T-cell (primary cell): Measurements from ENCODE around the gene STARD13. TPM values are rescaled to one million over a fixed set of nuclear protein-coding genes. Genes with fewer than 3 reads are reported as not detected.

Experiments
- ATAC-seq, 4 experiments: fragments of 200-7000 bp in 3 of 4; fragments of 150-1000 bp in 1 of 4; cut with Tn5 transposase; replicated peaks in 1 of 4; 1 replicate in 3 of 4; 2 replicates in 1 of 4; pipeline ENCODE4 v1.10.0; 2021; ENCODE audit warnings: moderate library complexity in 3 of 4, mild to moderate bottlenecking in 2 of 4, moderate number of reproducible peaks in 1 of 4
- CTCF ChIA-PET, 2 donors: fragments of 300-600 bp; sonication (Branson Sonifier 250); formaldehyde crosslinking; loops; one replicate each; lab custom pipeline; 2022; ENCODE audit warnings: antibody characterized with exemption in 2 of 2; lab: Charles Lee
- POLR2A ChIA-PET, 2 donors: fragments of 300-600 bp; sonication (Branson Sonifier 250); formaldehyde crosslinking; loops; one replicate each; lab custom pipeline; 2022; ENCODE audit warnings: antibody characterized with exemption in 2 of 2; lab: Charles Lee
- DNase-seq, 35 experiments: peaks; one replicate each; pipeline versions ENCODE4 v3.0.0 to v3.0.0-alpha.2; 2013 to 2023
- H3K27ac ChIP-seq: one replicate; pipeline ENCODE4 v1.5.1; 2013; ENCODE audit warnings: low read length
- H3K27me3 ChIP-seq, 2 experiments: replicated peaks in 1 of 2; 1 replicate in 1 of 2; 2 replicates in 1 of 2; pipeline versions ENCODE4 v1.6.1 to v1.7.0; 2013; ENCODE audit warnings: low read length in 1 of 2, mixed read lengths in 1 of 2; ENCODE audit not compliant: control insufficient read depth in 2 of 2, insufficient read depth in 2 of 2; ENCODE audit errors: extremely low read depth in 1 of 2
- H3K36me3 ChIP-seq, 2 donors: 1 replicate in 1 of 2; 2 replicates in 1 of 2; pipeline versions ENCODE4 v1.6.1 to v1.7.0; 2013; ENCODE audit warnings: low read length in 1 of 2; ENCODE audit not compliant: control insufficient read depth in 2 of 2, insufficient read depth in 1 of 2; ENCODE audit errors: extremely low read depth in 1 of 2
- H3K4me1 ChIP-seq, 2 experiments: 1 replicate in 1 of 2; 2 replicates in 1 of 2; pipeline versions ENCODE4 v1.6.1 to v1.7.0; 2013; ENCODE audit warnings: low read length in 2 of 2, mixed read lengths in 1 of 2; ENCODE audit not compliant: insufficient read depth in 2 of 2, control insufficient read depth in 1 of 2; ENCODE audit errors: extremely low read depth in 1 of 2
- H3K4me3 ChIP-seq, 2 donors: 1 replicate in 1 of 2; 2 replicates in 1 of 2; pipeline versions ENCODE4 v1.5.1 to v1.7.0; 2013; ENCODE audit warnings: mild to moderate bottlenecking in 2 of 2, low read length in 1 of 2, moderate library complexity in 1 of 2; ENCODE audit not compliant: control insufficient read depth in 1 of 2; ENCODE audit errors: extremely low read depth in 1 of 2
- H3K9me3 ChIP-seq: 2 replicates; pipeline ENCODE4 v1.7.0; 2013
- H3K27ac Mint-ChIP-seq, 2 donors: one replicate each; pipeline ENCODE4 v1.8.0; 2020 to 2021; ENCODE audit warnings: mild to moderate bottlenecking in 2 of 2, mixed read lengths in 2 of 2
- H3K27me3 Mint-ChIP-seq, 2 donors: one replicate each; pipeline ENCODE4 v1.8.0; 2021 to 2022; ENCODE audit warnings: mixed read lengths in 2 of 2
- H3K36me3 Mint-ChIP-seq: one replicate; pipeline ENCODE4 v1.8.0; 2021; ENCODE audit warnings: mixed read lengths
- H3K4me1 Mint-ChIP-seq, 3 donors: one replicate each; pipeline ENCODE4 v1.8.0; 2020 to 2022; ENCODE audit warnings: mixed read lengths in 3 of 3, mild to moderate bottlenecking in 1 of 3
- H3K4me3 Mint-ChIP-seq, 3 donors: one replicate each; pipeline ENCODE4 v1.8.0; 2020 to 2022; ENCODE audit warnings: mild to moderate bottlenecking in 3 of 3, mixed read lengths in 3 of 3, moderate library complexity in 3 of 3
- H3K9me3 Mint-ChIP-seq, 3 donors: one replicate each; pipeline ENCODE4 v1.8.0; 2020 to 2022; ENCODE audit warnings: mixed read lengths in 3 of 3
- whole genome bisulfite sequencing: methylation state at CpG from one replicate; pipeline ENCODE4 v1.1.5; 2013; ENCODE audit warnings: missing lambda C conversion rate; ENCODE audit not compliant: insufficient coverage; 5-methylcytosine and 5-hydroxymethylcytosine counted together
- total RNA-seq, 35 experiments: library from RNA in 6 of 35; stranded (reverse) in 6 of 35; fragments of 120-200 nt in 1 of 35; gene quantifications; one replicate each; pipeline versions ENCODE4 v1.2.1 to v1.2.4 and lab custom pipeline; 2013 to 2026

Gene STARD13
- total RNA-seq, 5 donors from 2014 or later (not counting 1 experiment from before 2014, with no cell fraction given): 0.39 to 0.53 (median 0.44) TPM; not detected in 2

GRCh38 chr13:33275916-33276315, 9.6 kb downstream of the STARD13 start:
- H3K4me3 Mint-ChIP-seq: no peak overlapping the region
- H3K36me3 Mint-ChIP-seq: no peaks in the 10 kb centered on the region
- Histone ChIP-seq H3K4me3 (no peak overlapping the region), H3K36me3 (no peaks in the 10 kb centered on the region), H3K27me3 (no peaks in the 10 kb centered on the region), H3K9me3 (no peaks in the 10 kb centered on the region), H3K4me1 (no peaks in the 10 kb centered on the region), H3K27ac (no peak overlapping the region)
- ATAC-seq (no peak), DNase-seq (no peak)
- H3K4me1 Mint-ChIP-seq: no peaks in the 10 kb centered on the region
- H3K9me3 Mint-ChIP-seq: no peaks in the 10 kb centered on the region
- no peak overlapping the region for H3K27ac Mint-ChIP-seq
- no CpG with 5 or more reads among the region's 3 CpGs for WGBS
- CTCF ChIA-PET: no interaction called here
- POLR2A ChIA-PET: no interaction called here
- H3K27me3 Mint-ChIP-seq: peaks cover 0 to 23% of the 10 kb centered on the region in 2 donors

- DNase-seq (no peak), ATAC-seq (no peak)
- no peak overlapping the region for H3K27ac Mint-ChIP-seq
- no peaks in the 10 kb centered on the region for H3K36me3 Mint-ChIP-seq
- Histone ChIP-seq H3K4me3 (no peak overlapping the region), H3K36me3 (no peaks in the 10 kb centered on the region), H3K27ac (no peak overlapping the region), H3K9me3 (no peaks in the 10 kb centered on the region), H3K27me3 (no peaks in the 10 kb centered on the region), H3K4me1 (no peaks in the 10 kb centered on the region)
- H3K27me3 Mint-ChIP-seq: peaks cover 0 to 20% of the 10 kb centered on the region in 2 donors
- POLR2A ChIA-PET: no interaction called here
- H3K4me1 Mint-ChIP-seq: no peaks in the 10 kb centered on the region
- no peaks in the 10 kb centered on the region for H3K9me3 Mint-ChIP-seq
- CTCF ChIA-PET: no interaction called here
- H3K4me3 Mint-ChIP-seq: no peak overlapping the region
- WGBS: 100% methylated on average over 1 of the region's 4 CpGs
Measured at GRCh38 chr13:33274264-33274663, 11.3 kb downstream of the STARD13 start.

GRCh38 chr13:33272531-33273124, 12.9 kb downstream of the STARD13 start:
- Histone ChIP-seq H3K4me1 (no peaks in the 10 kb centered on the region), H3K36me3 (no peaks in the 10 kb centered on the region), H3K4me3 (no peak overlapping the region), H3K9me3 (no peaks in the 10 kb centered on the region), H3K27ac (no peak overlapping the region), H3K27me3 (no peaks in the 10 kb centered on the region)
- H3K4me3 Mint-ChIP-seq: no peak overlapping the region
- DNase-seq (no peak), ATAC-seq (no peak)
- H3K36me3 Mint-ChIP-seq: no peaks in the 10 kb centered on the region
- 75% methylated on average over 1 of the region's 7 CpGs for WGBS
- H3K27ac Mint-ChIP-seq: no peak overlapping the region
- peaks cover 0 to 17% of the 10 kb centered on the region in 2 donors for H3K27me3 Mint-ChIP-seq
- ChIA-PET POLR2A (no interaction called here), CTCF (interaction anchor here in 1 of 2 donors (0.5 kb wide), 1 partner anchor 333 kb away, joined by 4 read pairs; no protein-coding TSS in a partner anchor)
- no peaks in the 10 kb centered on the region for H3K9me3 Mint-ChIP-seq
- no peaks in the 10 kb centered on the region for H3K4me1 Mint-ChIP-seq

GRCh38 chr13:33271759-33272158, 13.8 kb downstream of the STARD13 start:
- H3K36me3 Mint-ChIP-seq: no peaks in the 10 kb centered on the region
- ChIA-PET POLR2A (no interaction called here), CTCF (interaction anchor here in 1 of 2 donors (0.5 kb wide), 1 partner anchor 333 kb away, joined by 4 read pairs; no protein-coding TSS in a partner anchor)
- H3K27ac Mint-ChIP-seq: no peak overlapping the region
- WGBS: no CpG with 5 or more reads among the region's 4 CpGs
- peaks cover 0 to 22% of the 10 kb centered on the region in 2 donors for H3K27me3 Mint-ChIP-seq
- H3K4me1 Mint-ChIP-seq: no peaks in the 10 kb centered on the region
- H3K4me3 Mint-ChIP-seq: no peak overlapping the region
- H3K9me3 Mint-ChIP-seq: no peaks in the 10 kb centered on the region
- no peaks in the 10 kb centered on the region for H3K9me3 ChIP-seq
- ATAC-seq (no peak), DNase-seq (no peak)
- H3K27me3 ChIP-seq: no peaks in the 10 kb centered on the region
- no peak overlapping the region for H3K4me3 ChIP-seq
- no peaks in the 10 kb centered on the region for H3K36me3 ChIP-seq
- no peaks in the 10 kb centered on the region for H3K4me1 ChIP-seq
- no peak overlapping the region for H3K27ac ChIP-seq

GRCh38 chr13:33270895-33271538, 14.5 kb downstream of the STARD13 start:
- Histone ChIP-seq H3K27ac (no peak overlapping the region), H3K36me3 (no peaks in the 10 kb centered on the region), H3K4me1 (no peaks in the 10 kb centered on the region), H3K9me3 (no peaks in the 10 kb centered on the region), H3K27me3 (no peaks in the 10 kb centered on the region), H3K4me3 (no peak overlapping the region)
- ATAC-seq (no peak), DNase-seq (no peak)
- H3K4me1 Mint-ChIP-seq: no peaks in the 10 kb centered on the region
- H3K9me3 Mint-ChIP-seq: no peaks in the 10 kb centered on the region
- ChIA-PET POLR2A (no interaction called here), CTCF (no interaction called here)
- no peak overlapping the region for H3K27ac Mint-ChIP-seq
- H3K27me3 Mint-ChIP-seq: peaks cover 0 to 22% of the 10 kb centered on the region in 2 donors
- H3K36me3 Mint-ChIP-seq: no peaks in the 10 kb centered on the region
- H3K4me3 Mint-ChIP-seq: no peak overlapping the region
- WGBS: 63% methylated on average over 3 of the region's 3 CpGs

- CTCF ChIA-PET: no interaction called here
- Histone ChIP-seq H3K4me3 (no peak overlapping the region), H3K36me3 (no peaks in the 10 kb centered on the region), H3K27ac (no peak overlapping the region), H3K9me3 (no peaks in the 10 kb centered on the region), H3K4me1 (no peaks in the 10 kb centered on the region), H3K27me3 (no peaks in the 10 kb centered on the region)
- ATAC-seq (no peak), DNase-seq (no peak)
- no CpG with 5 or more reads among the region's 2 CpGs for WGBS
- Mint-ChIP-seq H3K4me1 (no peaks in the 10 kb centered on the region), H3K36me3 (no peaks in the 10 kb centered on the region), H3K27me3 (peaks cover 0 to 11% of the 10 kb centered on the region in 2 donors), H3K9me3 (no peaks in the 10 kb centered on the region), H3K4me3 (no peak overlapping the region), H3K27ac (no peak overlapping the region)
- POLR2A ChIA-PET: no interaction called here
Measured at GRCh38 chr13:33265607-33266006, 19.9 kb downstream of the STARD13 start.
